Retinal pigment epithelial cell (primary cell): ENCODE measurements around the gene CREB5.

Experiments used
- DNase-seq: peaks from one replicate; pipeline ENCODE4 v3.0.0-alpha.2; 2010; ENCODE audit warnings: low read depth
- H3K4me3 ChIP-seq: 2 replicates; pipeline ENCODE4 v1.5.1; 2011; ENCODE audit warnings: mild to moderate bottlenecking, low read length, control low read depth, moderate library complexity
- CTCF ChIP-seq: conservative IDR thresholded peaks from 2 replicates; pipeline ENCODE4 v1.5.1; 2011; ENCODE audit warnings: low read depth, low read length, control low read depth, inconsistent platforms

The CREB5 gene

GRCh38 chr7:28630350-28630749, 218.0 kb downstream of the CREB5 start:
- no peak for DNase-seq
- H3K4me3 ChIP-seq, result no peak overlapping the region
- no peak for TF ChIP-seq CTCF

GRCh38 chr7:28631995-28632394, 219.7 kb downstream of the CREB5 start:
- DNase-seq, result no peak
- no peak overlapping the region for H3K4me3 ChIP-seq
- TF ChIP-seq CTCF, result no peak

- DNase-seq, result no peak
- no peak overlapping the region for H3K4me3 ChIP-seq
- TF ChIP-seq CTCF, result no peak
Measured at GRCh38 chr7:28638914-28639313, 226.6 kb downstream of the CREB5 start.

- DNase-seq, result no peak
- no peak for TF ChIP-seq CTCF
- no peak overlapping the region for H3K4me3 ChIP-seq
Measured at GRCh38 chr7:28640001-28640400, 227.7 kb downstream of the CREB5 start.

GRCh38 chr7:28641752-28642545, 229.6 kb downstream of the CREB5 start:
- H3K4me3 ChIP-seq, result no peak overlapping the region
- no peak for DNase-seq
- TF ChIP-seq CTCF, result no peak

- no peak for DNase-seq
- no peak overlapping the region for H3K4me3 ChIP-seq
- TF ChIP-seq CTCF, result no peak
Measured at GRCh38 chr7:28643188-28643569, 230.9 kb downstream of the CREB5 start.
